ENCODE data around the gene CMTM7. TPM values are rescaled to one million over a fixed set of nuclear protein-coding genes. Genes with fewer than 3 reads are reported as not detected.

CMTM7 gene
- 31.6 TPM for total RNA-seq (2013)
- polyA plus RNA-seq (100 to 1,000 TPM; 100 to 148 (median 146) TPM), polyA minus RNA-seq (14.8 and 22.7 TPM in 2 replicates), total RNA-seq (2.1 to 33.7 (median 23.7) reads per million in 11 experiments)

- peak within 1 kb of the TSS; percentile 87 for H2AFZ ChIP-seq (ENCODE audit: insufficient read depth, low read depth, low read length, poor library complexity, severe bottlenecking)
- H3K27me3 Mint-ChIP-seq (ENCODE audit: low read depth in 3 of 3), result peaks cover 0 to 2% (median 0%) of the 10 kb centered on the region in 3 donors
- peaks cover 53% of the 10 kb centered on the region for H3K4me1 Mint-ChIP-seq
- H3K27ac Mint-ChIP-seq, result peak within 1 kb of the TSS; percentile 91 to 96 (median 95)
- H3K36me3 ChIP-seq (replicated peaks in 1 of 2; ENCODE audit: control insufficient read depth in 1 of 2, insufficient read depth in 2 of 2, low read length in 2 of 2), result no peaks in the 10 kb centered on the region
- no peak for TF ChIP-seq CTCF (IDR thresholded peaks at IDR 0.05)
- peak within 1 kb of the TSS; percentile 88 for H3K9ac ChIP-seq (ENCODE audit: insufficient read depth, low read length, poor library complexity, severe bottlenecking)
- intact Hi-C loops (cut with micrococcal nuclease), result loop anchor here (5.0 kb wide), 2 partner anchors 35 to 40 kb away; no protein-coding TSS in a partner anchor
- H3K4me3 Mint-ChIP-seq, result peak within 1 kb of the TSS; percentile 96 to 97
- H3K4me1 ChIP-seq (ENCODE audit: control insufficient read depth in 1 of 2, insufficient read depth in 2 of 2, low read length in 2 of 2), result peaks cover 41 to 48% of the 10 kb centered on the region in 2 donors
- peak within 1 kb of the TSS; percentile 77 to 93 (median 90) for H3K4me3 ChIP-seq (replicated peaks in 1 of 3; ENCODE audit: low read depth in 2 of 3, low read length in 3 of 3)
- H3K79me2 ChIP-seq (ENCODE audit: insufficient read depth, low read length), result peaks cover 61% of the 10 kb centered on the region
- DNase-seq, result peak; percentile 46 to 56 (median 48)
- under 1% methylated on average over 102 of the region's 107 CpGs for WGBS (ENCODE audit: insufficient coverage)
- H3K9me3 Mint-ChIP-seq, result no peaks in the 10 kb centered on the region
- H3K4me2 ChIP-seq (replicated peaks; ENCODE audit: extremely low read depth, low read length, poor library complexity, severe bottlenecking), result peak within 1 kb of the TSS; percentile 87
- peak within 1 kb of the TSS; percentile 86 to 94 for H3K27ac ChIP-seq (ENCODE audit: low read depth in 1 of 2, low read length in 2 of 2)
- H4K20me1 ChIP-seq (ENCODE audit: insufficient read depth, low read length), result peaks cover 35% of the 10 kb centered on the region
- H3K27me3 ChIP-seq (ENCODE audit: control insufficient read depth in 2 of 2, insufficient read depth in 2 of 2, low read length in 2 of 2), result no peaks in the 10 kb centered on the region
- peaks cover 14 to 15% of the 10 kb centered on the region in 2 donors for H3K36me3 Mint-ChIP-seq
- H3K9me3 ChIP-seq (replicated peaks in 1 of 2; ENCODE audit: control insufficient read depth in 1 of 2, insufficient read depth in 1 of 2, low read length in 2 of 2), result no peaks in the 10 kb centered on the region
These were observed at the start of gene CMTM7 for GRCh38 chr3:32391643-32392535. TSS of gene CMTM7 (plus strand) at chr3:32391853. CDS start at chr3:32391907, 54 bp downstream.

- no peaks in the 10 kb centered on the region for H3K9me3 ChIP-seq (replicated peaks in 1 of 2; ENCODE audit: control insufficient read depth in 1 of 2, insufficient read depth in 1 of 2, low read length in 2 of 2)
- H3K27me3 Mint-ChIP-seq (ENCODE audit: low read depth in 3 of 3), result peaks cover 0 to 3% (median 2%) of the 10 kb centered on the region in 3 donors
- 98% methylated on average over 7 of the region's 11 CpGs for WGBS (ENCODE audit: insufficient coverage)
- H3K36me3 ChIP-seq (replicated peaks in 1 of 2; ENCODE audit: control insufficient read depth in 1 of 2, insufficient read depth in 2 of 2, low read length in 2 of 2), result no peaks in the 10 kb centered on the region
- no peaks in the 10 kb centered on the region for H3K36me3 Mint-ChIP-seq
- no peaks in the 10 kb centered on the region for H3K9me3 Mint-ChIP-seq
- no peaks in the 10 kb centered on the region for H3K27me3 ChIP-seq (ENCODE audit: control insufficient read depth in 2 of 2, insufficient read depth in 2 of 2, low read length in 2 of 2)
- no peak overlapping the region for H3K9ac ChIP-seq (ENCODE audit: insufficient read depth, low read length, poor library complexity, severe bottlenecking)
- no peak overlapping the region for H3K27ac ChIP-seq (ENCODE audit: low read depth in 1 of 2, low read length in 2 of 2)
- H3K79me2 ChIP-seq (ENCODE audit: insufficient read depth, low read length), result no peaks in the 10 kb centered on the region
- no peak overlapping the region for H3K4me2 ChIP-seq (replicated peaks; ENCODE audit: extremely low read depth, low read length, poor library complexity, severe bottlenecking)
- H3K4me3 Mint-ChIP-seq, result no peak overlapping the region
- H3K4me3 ChIP-seq (replicated peaks in 1 of 3; ENCODE audit: low read depth in 2 of 3, low read length in 3 of 3), result no peak overlapping the region
- H2AFZ ChIP-seq (ENCODE audit: insufficient read depth, low read depth, low read length, poor library complexity, severe bottlenecking), result no peak overlapping the region
- intact Hi-C loops (cut with micrococcal nuclease), result no loop called here
- TF ChIP-seq CTCF (IDR thresholded peaks at IDR 0.05), result no peak
- no peak for DNase-seq
- peaks cover 4% of the 10 kb centered on the region for H3K4me1 Mint-ChIP-seq
- no peaks in the 10 kb centered on the region for H3K4me1 ChIP-seq (ENCODE audit: control insufficient read depth in 1 of 2, insufficient read depth in 2 of 2, low read length in 2 of 2)
- H4K20me1 ChIP-seq (ENCODE audit: insufficient read depth, low read length), result no peaks in the 10 kb centered on the region
- H3K27ac Mint-ChIP-seq, result no peak overlapping the region
These were observed 44.1 kb upstream of the CMTM7 start for GRCh38 chr3:32347343-32348125.
